Endothelial cell of umbilical vein (primary cell): ENCODE measurements around the gene EFCC1.

Experiments used
- EZH2 ChIP-seq: IDR thresholded peaks from 2 replicates; pipeline ENCODE4 v1.6.1; 2012; ENCODE audit warnings: borderline replicate concordance, low read depth, mild to moderate bottlenecking, moderate library complexity, low read length, inconsistent platforms; ENCODE audit not compliant: severe bottlenecking
- JUN ChIP-seq: IDR thresholded peaks from 2 replicates; pipeline ENCODE4 v1.6.1; 2011; ENCODE audit warnings: borderline replicate concordance, low read depth; ENCODE audit not compliant: insufficient read length, insufficient read depth
- MAX ChIP-seq: IDR thresholded peaks from 2 replicates; pipeline ENCODE4 v1.6.1; 2011; ENCODE audit not compliant: insufficient read depth, insufficient read length
- POLR2A ChIP-seq: IDR thresholded peaks from 2 replicates; pipeline ENCODE4 v1.6.1; 2012; ENCODE audit warnings: low read depth, mild to moderate bottlenecking, control low read depth, low read length
- TF ChIP-seq, protein P1 (sequence below), 2 donors: IDR thresholded peaks; 1 replicate in 1 of 2; 2 replicates in 1 of 2; pipeline ENCODE4 v1.5.1; 2011; ENCODE audit warnings: low read length in 2 of 2, mild to moderate bottlenecking in 2 of 2, moderate library complexity in 2 of 2, control low read depth in 1 of 2, inconsistent platforms in 1 of 2, low read depth in 1 of 2; ENCODE audit not compliant: insufficient read depth in 1 of 2; ENCODE audit errors: extremely low read depth in 1 of 2

DNA sequence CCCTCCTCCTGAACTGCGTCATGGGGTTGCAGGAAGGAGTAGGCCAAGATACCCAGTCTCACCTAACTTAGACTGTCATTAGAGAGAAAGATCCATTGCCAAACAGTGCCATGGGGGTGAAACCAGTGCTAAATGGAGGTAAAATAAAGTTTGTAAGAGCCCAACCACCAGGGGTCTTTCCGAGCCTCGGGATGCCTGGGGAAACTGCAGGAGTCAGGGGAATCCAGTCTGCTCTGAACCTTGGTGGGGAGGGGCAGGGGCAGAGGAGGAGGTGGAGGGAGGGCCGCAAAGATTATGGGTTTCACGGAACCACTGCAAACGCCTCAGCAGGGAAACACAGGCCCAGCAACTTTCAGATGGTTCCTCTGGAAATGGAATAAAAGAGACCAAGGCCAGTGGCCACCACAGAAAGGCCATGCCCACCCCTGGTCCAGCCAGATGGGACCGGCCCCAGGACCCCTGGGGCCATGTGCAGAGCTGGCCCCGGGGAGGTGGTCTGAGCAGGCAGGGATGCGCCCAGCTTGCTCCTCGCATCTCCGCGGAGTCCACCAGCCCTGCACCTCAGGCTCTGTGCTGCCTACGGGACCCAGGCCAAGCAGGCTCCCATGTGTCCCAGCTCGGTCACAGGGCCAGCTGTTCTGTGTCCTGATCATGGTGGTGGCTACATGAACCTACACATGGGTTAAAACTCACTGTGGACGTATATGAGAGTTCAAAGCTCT is 39.6 kb downstream of the EFCC1 start:
- TF ChIP-seq, protein P1, sequence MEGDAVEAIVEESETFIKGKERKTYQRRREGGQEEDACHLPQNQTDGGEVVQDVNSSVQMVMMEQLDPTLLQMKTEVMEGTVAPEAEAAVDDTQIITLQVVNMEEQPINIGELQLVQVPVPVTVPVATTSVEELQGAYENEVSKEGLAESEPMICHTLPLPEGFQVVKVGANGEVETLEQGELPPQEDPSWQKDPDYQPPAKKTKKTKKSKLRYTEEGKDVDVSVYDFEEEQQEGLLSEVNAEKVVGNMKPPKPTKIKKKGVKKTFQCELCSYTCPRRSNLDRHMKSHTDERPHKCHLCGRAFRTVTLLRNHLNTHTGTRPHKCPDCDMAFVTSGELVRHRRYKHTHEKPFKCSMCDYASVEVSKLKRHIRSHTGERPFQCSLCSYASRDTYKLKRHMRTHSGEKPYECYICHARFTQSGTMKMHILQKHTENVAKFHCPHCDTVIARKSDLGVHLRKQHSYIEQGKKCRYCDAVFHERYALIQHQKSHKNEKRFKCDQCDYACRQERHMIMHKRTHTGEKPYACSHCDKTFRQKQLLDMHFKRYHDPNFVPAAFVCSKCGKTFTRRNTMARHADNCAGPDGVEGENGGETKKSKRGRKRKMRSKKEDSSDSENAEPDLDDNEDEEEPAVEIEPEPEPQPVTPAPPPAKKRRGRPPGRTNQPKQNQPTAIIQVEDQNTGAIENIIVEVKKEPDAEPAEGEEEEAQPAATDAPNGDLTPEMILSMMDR (IDR thresholded peaks at IDR 0.05; ENCODE audit: extremely low read depth in 1 of 2, insufficient read depth in 1 of 2, low read depth in 1 of 2, low read length in 2 of 2): no peak
- no peak for TF ChIP-seq JUN
- TF ChIP-seq EZH2: no peak
- TF ChIP-seq MAX: no peak
- no peak for TF ChIP-seq POLR2A
